DMS153 treated with DMSO at 0.1 percent for 48 hours (cell line): ENCODE measurements around the gene SPRR1A.
"Not testable (repeated sequence)": the region's sequence is repeated elsewhere in the genome, so short reads cannot be mapped to it uniquely, and the experiment has no call there.

ENCODE experiments used
- DNase-seq: peaks from one replicate; lab custom pipeline; 2025; ENCODE audit not compliant: unreplicated experiment; lab: John Stamatoyannopoulos, UW

The SPRR1A gene

GRCh38 chr1:152972196-152972886, 11.5 kb upstream of the SPRR1A start:
- DNase-seq: no peak

DNA sequence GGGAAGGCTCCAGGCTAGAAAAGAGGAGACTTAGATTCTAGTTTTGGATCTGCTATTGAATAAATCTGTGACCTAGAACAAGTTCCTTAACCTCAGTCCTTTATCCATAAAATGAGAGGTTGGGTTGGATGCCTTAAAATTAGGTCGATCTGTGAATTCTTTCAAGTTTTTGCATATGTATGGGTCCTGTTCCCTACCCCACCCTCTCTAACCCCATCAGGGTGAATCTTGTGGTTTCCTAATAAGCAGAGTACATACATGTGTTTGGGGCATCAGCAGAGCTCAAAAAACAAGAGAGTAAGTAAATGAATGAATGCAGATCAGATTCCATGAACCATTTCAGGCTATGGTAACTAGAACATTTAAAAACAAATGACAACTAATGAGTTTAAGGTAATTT, 7.2 kb upstream of the SPRR1A start:
- no peak for DNase-seq

GRCh38 chr1:152977614-152978013, 6.3 kb upstream of the SPRR1A start:
- DNase-seq: no peak

GRCh38 chr1:152980676-152981075, 3.2 kb upstream of the SPRR1A start:
- DNase-seq: no peak

GRCh38 chr1:152981146-152981871, 2.6 kb upstream of the SPRR1A start:
- no peak for DNase-seq

- no peak for DNase-seq
Observed at GRCh38 chr1:152982076-152982475, 1.8 kb upstream of the SPRR1A start.

GRCh38 chr1:152983234-152983633, 647 bp upstream of the SPRR1A start:
- no peak for DNase-seq

GRCh38 chr1:152986578-152986977, 2.7 kb downstream of the SPRR1A start:
- DNase-seq: no peak

DNA sequence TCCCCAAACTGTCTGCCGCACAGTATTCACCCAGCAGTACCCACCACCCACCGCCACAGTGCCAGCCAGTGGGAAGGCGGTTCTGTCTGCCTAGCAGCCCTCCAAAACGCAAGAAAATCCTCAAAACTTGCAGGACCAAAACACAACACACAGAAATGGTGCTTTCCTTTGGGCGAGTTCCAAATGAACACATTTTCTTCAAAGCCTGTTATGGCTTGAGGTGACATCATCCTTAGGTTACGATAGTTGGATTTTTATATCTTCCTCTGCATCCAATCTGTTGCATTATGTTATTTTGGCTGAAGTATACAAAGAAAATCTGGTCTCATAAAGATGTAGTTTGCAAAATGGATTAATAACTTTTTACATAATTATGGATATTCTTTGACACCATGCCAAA, 9.3 kb downstream of the SPRR1A start:
- no peak for DNase-seq

- no peak for DNase-seq
Observed at GRCh38 chr1:152995842-152996241, 12.0 kb downstream of the SPRR1A start.

DNA sequence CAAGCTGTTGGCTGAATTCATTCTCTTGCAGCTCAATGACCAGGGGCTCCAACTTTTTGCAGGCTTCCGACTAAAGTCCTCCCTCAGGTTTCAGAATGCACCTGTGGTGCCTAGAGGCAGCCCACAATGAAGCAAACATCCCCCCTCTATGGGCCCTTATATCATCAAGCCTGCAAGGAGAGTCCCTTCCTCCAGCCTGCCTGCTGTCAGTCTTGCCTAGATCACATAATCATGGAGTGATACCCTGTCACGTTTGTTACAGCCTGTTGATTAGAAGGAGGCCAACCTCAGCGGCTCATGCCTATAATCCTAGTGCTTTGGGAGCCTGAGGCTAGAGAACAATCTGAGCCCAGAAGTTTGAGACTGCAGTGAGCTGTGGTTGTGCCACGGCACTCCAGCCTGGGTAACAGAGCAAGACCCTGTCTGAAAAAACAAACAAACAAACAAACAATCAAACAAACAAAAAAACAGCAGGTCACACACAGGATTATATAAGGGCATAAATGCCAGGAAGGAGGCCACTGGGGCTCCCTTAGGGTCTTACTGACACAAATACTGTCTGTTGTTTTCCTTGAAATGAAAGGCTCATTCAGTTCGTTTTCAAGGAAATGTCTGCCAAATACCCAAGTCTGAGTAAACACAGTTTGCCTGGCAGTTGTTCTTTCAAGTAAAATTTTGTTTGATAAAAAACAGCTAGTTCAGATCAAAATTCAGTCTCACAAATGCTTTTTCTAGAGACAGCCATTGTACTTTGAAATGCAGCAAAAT, 12.9 kb downstream of the SPRR1A start:
- DNase-seq: no peak

DNA sequence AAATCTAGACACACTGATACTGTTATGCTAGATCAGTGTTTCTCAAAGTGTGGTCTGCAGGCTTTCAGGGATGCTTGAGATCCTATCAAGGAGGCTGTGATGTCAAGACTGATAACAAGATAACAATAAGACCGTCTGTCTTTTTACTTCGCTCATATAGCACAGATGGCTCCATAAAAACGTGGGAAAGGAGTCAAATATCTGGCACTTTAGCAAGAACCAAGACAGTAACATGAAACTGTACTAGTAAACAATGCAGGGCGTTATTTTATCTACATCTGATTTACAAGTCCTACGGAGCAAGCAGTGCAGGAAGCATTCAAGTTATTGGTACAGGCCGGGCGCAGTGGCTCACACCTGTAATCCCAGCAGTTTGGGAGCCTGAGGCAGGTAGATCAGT, 14.0 kb downstream of the SPRR1A start:
- no peak for DNase-seq

- DNase-seq: no peak
Observed at GRCh38 chr1:152998476-152998875, 14.6 kb downstream of the SPRR1A start.

DNA sequence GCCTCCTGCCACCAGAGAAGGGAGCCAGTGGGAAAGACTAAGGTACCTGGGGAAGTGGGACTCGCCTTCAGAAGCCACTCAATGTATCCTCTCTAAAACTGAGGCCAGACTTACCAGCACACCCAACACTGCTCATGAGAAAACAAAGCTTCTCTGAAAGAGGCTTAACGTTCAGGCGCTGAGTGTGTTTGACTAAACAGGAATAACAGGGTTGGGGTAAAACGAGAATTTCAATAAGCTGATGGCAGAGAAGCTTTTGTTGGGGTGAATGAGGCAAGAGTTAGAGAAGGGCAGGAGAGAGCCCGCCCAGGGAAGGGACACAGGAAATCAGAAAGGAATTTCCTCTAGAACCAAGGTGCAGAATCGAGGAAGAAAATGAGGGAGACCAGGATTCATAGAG, 15.9 kb downstream of the SPRR1A start:
- DNase-seq: no peak

DNA sequence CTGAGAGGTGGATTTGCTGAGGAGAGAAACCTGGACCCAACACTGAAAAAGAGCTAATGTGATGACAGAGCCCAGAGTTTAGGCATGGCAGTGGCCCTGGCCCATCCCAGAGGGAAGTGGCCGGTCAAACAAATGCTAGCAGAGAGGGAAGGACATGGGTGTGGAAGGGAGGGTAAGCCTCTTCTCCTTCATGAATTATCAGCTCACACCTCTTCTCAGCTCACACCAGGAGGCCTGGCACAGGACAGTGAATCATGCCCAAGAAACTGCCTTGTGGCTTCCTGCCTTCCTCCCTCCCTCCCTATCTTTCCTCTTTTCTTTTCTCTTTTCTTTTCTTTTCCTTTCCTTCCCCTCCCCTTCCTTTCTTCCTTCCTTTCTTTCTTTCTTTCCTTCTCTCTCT, 16.4 kb downstream of the SPRR1A start:
- no peak for DNase-seq

- no peak for DNase-seq
Observed at GRCh38 chr1:153001382-153001781, 17.5 kb downstream of the SPRR1A start, which contains the start of gene SPRR3. SPRR3 (plus strand) TSS chr1:153001749; CDS start chr1:153003021, 1,272 bp downstream.

DNA sequence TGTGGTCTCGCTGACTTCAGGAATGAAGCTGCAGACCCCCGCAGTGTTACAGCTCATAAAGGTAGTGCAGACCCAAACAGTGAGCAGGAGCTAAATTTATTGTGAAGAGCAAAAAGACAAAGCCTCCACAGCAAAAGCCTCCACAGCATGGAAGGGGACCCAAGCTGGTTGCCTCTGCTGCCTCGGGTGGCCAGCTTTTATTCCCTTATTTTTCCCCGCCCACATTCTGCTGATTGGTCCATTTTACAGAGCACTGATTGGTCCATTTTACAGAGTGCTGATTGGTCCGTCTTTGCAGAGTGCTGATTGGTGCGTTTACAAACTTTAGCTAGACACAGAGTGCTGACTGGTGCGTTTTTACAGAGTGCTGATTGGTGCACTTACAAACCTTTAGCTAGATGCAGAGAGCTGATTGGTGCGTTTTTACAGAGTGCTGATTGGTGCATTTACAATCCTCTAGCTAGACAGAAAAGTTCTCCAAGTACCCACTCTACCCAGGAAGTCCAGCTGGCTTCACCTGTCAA, 27.4 kb downstream of the SPRR1A start:
- DNase-seq: not testable (repeated sequence)

GRCh38 chr1:153021829-153022228, 37.9 kb downstream of the SPRR1A start:
- not testable (repeated sequence) for DNase-seq

DNA sequence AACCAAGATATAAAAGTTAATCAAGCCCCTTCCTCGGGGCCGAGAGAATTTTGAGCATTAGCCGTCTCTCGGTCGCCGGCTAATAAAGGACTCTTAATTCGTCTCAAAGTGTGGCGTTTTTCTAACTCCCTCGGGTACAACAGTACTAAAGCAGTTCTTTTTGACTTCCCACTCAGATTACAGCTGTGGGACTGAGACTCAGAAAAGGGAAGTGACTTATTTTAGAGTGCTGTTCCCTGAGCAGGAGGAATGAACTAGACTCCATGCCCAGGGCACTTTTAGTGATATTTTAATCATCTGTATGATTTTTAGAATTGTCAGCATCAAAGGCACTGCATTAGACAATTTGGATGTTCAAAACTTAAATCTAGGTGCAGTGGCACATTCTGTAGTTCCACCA, 38.5 kb downstream of the SPRR1A start:
- DNase-seq: not testable (repeated sequence)

- no peak for DNase-seq
Observed at GRCh38 chr1:153023109-153023508, 39.2 kb downstream of the SPRR1A start.

DNA sequence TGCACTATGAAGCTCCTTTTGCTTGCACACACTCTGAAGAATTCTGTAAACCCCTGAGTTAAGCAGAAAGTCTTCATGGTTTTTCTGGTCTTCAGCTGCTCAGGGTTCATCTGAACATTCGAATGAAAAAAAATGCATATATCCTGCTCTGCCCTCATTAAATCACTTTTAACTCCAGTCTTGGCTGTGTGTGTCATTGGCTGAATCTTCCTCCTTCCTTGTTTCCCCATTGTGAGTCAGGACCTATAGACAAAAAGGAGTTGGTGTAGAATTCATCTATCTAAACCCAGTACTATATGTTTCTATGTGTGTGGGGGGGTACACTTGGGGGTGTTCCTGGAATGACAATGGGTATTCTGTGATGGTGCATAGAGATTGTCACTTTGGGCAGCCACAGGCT, 40.5 kb downstream of the SPRR1A start:
- no peak for DNase-seq

DNA sequence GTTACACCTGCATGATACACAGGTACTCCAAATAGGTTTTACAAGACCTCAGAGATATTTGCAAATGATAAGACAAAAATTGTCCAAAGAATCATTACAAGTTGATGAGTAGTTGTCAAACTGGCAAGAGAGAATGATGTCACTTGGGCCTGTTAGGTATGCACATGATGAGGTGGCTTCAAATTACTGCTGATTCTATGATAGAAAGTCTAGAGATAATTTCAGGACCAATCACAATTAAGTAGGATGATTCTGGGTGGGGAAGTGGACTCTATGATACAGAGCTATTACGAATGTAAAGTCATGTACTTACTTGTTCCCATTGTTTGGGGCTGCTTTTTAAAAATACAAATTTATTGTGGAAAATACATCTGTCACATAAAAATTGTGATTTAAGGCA, 41.9 kb downstream of the SPRR1A start:
- DNase-seq: no peak
